RWPE2 (cell line): Measurements from ENCODE around the gene CASP2.

Experiments used
- ATAC-seq: fragments of 200-7000 bp; cut with Tn5 transposase; 3 replicates; pipeline ENCODE4 v1.9.1; 2021; ENCODE audit warnings: low read depth
- DNase-seq: peaks from one replicate; pipeline ENCODE4 v3.0.0-alpha.2; 2020; ENCODE audit warnings: low spot score
- H3K27ac ChIP-seq: fragments of 450-650 bp; 2 replicates; pipeline ENCODE4 v1.5.1; 2017; ENCODE audit warnings: mild to moderate bottlenecking; ENCODE audit not compliant: poor library complexity, severe bottlenecking
- H3K27me3 ChIP-seq: fragments of 250-450 bp; sonication (Bioruptor Pico); 2 replicates; pipeline ENCODE4 v1.5.1; 2021; ENCODE audit warnings: mild to moderate bottlenecking, moderate library complexity; ENCODE audit not compliant: insufficient read depth, poor library complexity, severe bottlenecking
- H3K36me3 ChIP-seq: fragments of 250-450 bp; sonication (Bioruptor Pico); 2 replicates; pipeline ENCODE4 v1.5.1; 2020; ENCODE audit warnings: low read depth, mild to moderate bottlenecking, moderate library complexity
- H3K4me1 ChIP-seq: fragments of 250-450 bp; sonication (Bioruptor Pico); 2 replicates; pipeline ENCODE4 v1.5.1; 2021; ENCODE audit warnings: mild to moderate bottlenecking, moderate library complexity; ENCODE audit not compliant: insufficient read depth, poor library complexity, severe bottlenecking
- H3K4me3 ChIP-seq: fragments of 250-450 bp; sonication (Bioruptor Pico); 2 replicates; pipeline ENCODE4 v1.5.1; 2021; ENCODE audit warnings: mild to moderate bottlenecking, moderate library complexity; ENCODE audit not compliant: severe bottlenecking
- H3K9me3 ChIP-seq: fragments of 250-450 bp; sonication (Bioruptor Pico); 2 replicates; pipeline ENCODE4 v1.5.1; 2021; ENCODE audit warnings: mild to moderate bottlenecking, moderate library complexity; ENCODE audit not compliant: severe bottlenecking
- CTCF ChIP-seq: fragments of 450-650 bp; IDR thresholded peaks from one replicate; pipeline ENCODE4 v1.5.1; 2017; ENCODE audit warnings: mild to moderate bottlenecking, moderate library complexity; ENCODE audit not compliant: poor library complexity, severe bottlenecking

Gene CASP2

GRCh38 chr7:143305423-143306070 lies 17.4 kb downstream of the CASP2 start:
- ATAC-seq (peak; percentile 70), DNase-seq (no peak)
- H3K27me3 ChIP-seq: no peaks in the 10 kb centered on the region
- H3K4me1 ChIP-seq: peaks cover 8% of the 10 kb centered on the region
- H3K27ac ChIP-seq: no peak overlapping the region
- H3K4me3 ChIP-seq: no peak overlapping the region
- no peaks in the 10 kb centered on the region for H3K9me3 ChIP-seq
- peak; percentile 70 for TF ChIP-seq CTCF
- H3K36me3 ChIP-seq: peaks cover 76% of the 10 kb centered on the region

- TF ChIP-seq CTCF: no peak
- Histone ChIP-seq H3K36me3 (peaks cover 45% of the 10 kb centered on the region), H3K4me1 (peaks cover under 1% of the 10 kb centered on the region), H3K27me3 (no peaks in the 10 kb centered on the region), H3K4me3 (no peak overlapping the region), H3K9me3 (no peaks in the 10 kb centered on the region), H3K27ac (no peak overlapping the region)
- ATAC-seq: no peak
- DNase-seq: no peak
Measured at GRCh38 chr7:143308632-143309031, 20.5 kb downstream of the CASP2 start.

- no peak overlapping the region for H3K4me3 ChIP-seq
- H3K36me3 ChIP-seq: no peaks in the 10 kb centered on the region
- H3K27ac ChIP-seq: no peak overlapping the region
- H3K9me3 ChIP-seq: no peaks in the 10 kb centered on the region
- no peak for ATAC-seq
- peaks cover 10% of the 10 kb centered on the region for H3K4me1 ChIP-seq
- DNase-seq: no peak
- H3K27me3 ChIP-seq: no peaks in the 10 kb centered on the region
- no peak for TF ChIP-seq CTCF
Measured at GRCh38 chr7:143314127-143314526, 26.0 kb downstream of the CASP2 start.

- no peak for TF ChIP-seq CTCF
- Histone ChIP-seq H3K27ac (no peak within 1 kb of the TSS), H3K4me3 (no peak within 1 kb of the TSS), H3K4me1 (peaks cover 11% of the 10 kb centered on the region), H3K36me3 (no peaks in the 10 kb centered on the region), H3K27me3 (no peaks in the 10 kb centered on the region), H3K9me3 (no peaks in the 10 kb centered on the region)
- DNase-seq (no peak), ATAC-seq (no peak)
Measured at GRCh38 chr7:143315776-143316175, 27.6 kb downstream of the CASP2 start, which contains the start of gene CLCN1. Gene CLCN1, plus strand, starts transcription at chr7:143316111. Its CDS starts 102 bp downstream, at chr7:143316213.

- TF ChIP-seq CTCF: no peak
- H3K36me3 ChIP-seq: no peaks in the 10 kb centered on the region
- no peaks in the 10 kb centered on the region for H3K27me3 ChIP-seq
- no peaks in the 10 kb centered on the region for H3K9me3 ChIP-seq
- ATAC-seq (no peak), DNase-seq (no peak)
- no peak overlapping the region for H3K27ac ChIP-seq
- H3K4me3 ChIP-seq: no peak overlapping the region
- peaks cover 11% of the 10 kb centered on the region for H3K4me1 ChIP-seq
Measured at GRCh38 chr7:143316492-143316891, 28.3 kb downstream of the CASP2 start.
